Stimulated activated memory B cell treated with anti-CD40 and anti-IgM and Interleukin-4, amounts not matched to agents 10 μg/mL and 1 μg/mL and 100 μg/mL, for 72 hours (primary cell): ENCODE results near the gene SAXO1.

ENCODE experiments used
- ATAC-seq: fragments of 150-1000 bp; cut with Tn5 transposase; 2 replicates; pipeline ENCODE4 v1.10.0; 2021
- H3K27ac Mint-ChIP-seq: one replicate; pipeline ENCODE4 v1.8.0; 2022; ENCODE audit warnings: mild to moderate bottlenecking, mixed read lengths
- H3K27me3 Mint-ChIP-seq: one replicate; pipeline ENCODE4 v1.8.0; 2022; ENCODE audit warnings: mixed read lengths
- H3K36me3 Mint-ChIP-seq: one replicate; pipeline ENCODE4 v1.8.0; 2022; ENCODE audit warnings: mixed read lengths
- H3K4me1 Mint-ChIP-seq: one replicate; pipeline ENCODE4 v1.8.0; 2022; ENCODE audit warnings: mixed read lengths
- H3K4me3 Mint-ChIP-seq: one replicate; pipeline ENCODE4 v1.8.0; 2022; ENCODE audit warnings: mild to moderate bottlenecking, moderate library complexity, mixed read lengths
- H3K9me3 Mint-ChIP-seq: one replicate; pipeline ENCODE4 v1.8.0; 2022; ENCODE audit warnings: mixed read lengths

The SAXO1 gene

GRCh38 chr9:18985464-18985951 lies 47.5 kb downstream of the SAXO1 start:
- no peaks in the 10 kb centered on the region for H3K36me3 Mint-ChIP-seq
- no peak overlapping the region for H3K4me3 Mint-ChIP-seq
- no peaks in the 10 kb centered on the region for H3K27me3 Mint-ChIP-seq
- H3K4me1 Mint-ChIP-seq = no peaks in the 10 kb centered on the region
- ATAC-seq = no peak
- peaks cover 3% of the 10 kb centered on the region for H3K9me3 Mint-ChIP-seq
- no peak overlapping the region for H3K27ac Mint-ChIP-seq

DNA sequence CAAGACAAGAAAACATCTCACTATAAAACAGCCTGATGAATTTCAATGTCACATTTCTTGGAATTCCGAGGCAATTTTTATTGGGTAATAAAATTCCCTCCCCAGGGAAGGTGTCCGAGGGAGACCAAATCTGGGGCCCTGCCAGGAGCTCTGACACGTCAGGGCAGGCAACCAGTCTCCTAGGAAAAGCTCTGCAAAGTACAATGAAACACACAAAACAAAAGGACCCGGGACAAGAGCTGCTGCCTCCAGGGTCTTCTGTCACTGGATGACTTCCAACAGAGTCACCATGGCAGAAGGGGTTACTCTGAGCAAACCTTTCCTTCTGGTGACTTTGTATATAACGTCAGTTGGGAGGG lies 50.8 kb downstream of the SAXO1 start:
- Mint-ChIP-seq H3K36me3 (no peaks in the 10 kb centered on the region), H3K27me3 (no peaks in the 10 kb centered on the region)

GRCh38 chr9:18981476-18982261 lies 51.3 kb downstream of the SAXO1 start:
- no peak for ATAC-seq
- Mint-ChIP-seq H3K27me3 (no peaks in the 10 kb centered on the region), H3K4me1 (no peaks in the 10 kb centered on the region), H3K4me3 (no peak overlapping the region), H3K36me3 (no peaks in the 10 kb centered on the region), H3K27ac (no peak overlapping the region), H3K9me3 (peaks cover 3% of the 10 kb centered on the region)

More for the DNA sequence above, 50.8 kb downstream of the SAXO1 start:
- Mint-ChIP-seq H3K27ac (no peak overlapping the region), H3K9me3 (peaks cover 3% of the 10 kb centered on the region), H3K4me3 (no peak overlapping the region), H3K4me1 (no peaks in the 10 kb centered on the region)
- no peak for ATAC-seq

- Mint-ChIP-seq H3K36me3 (no peaks in the 10 kb centered on the region), H3K27ac (no peak overlapping the region), H3K4me3 (no peak overlapping the region), H3K27me3 (peaks cover 1% of the 10 kb centered on the region), H3K9me3 (peaks cover 3% of the 10 kb centered on the region), H3K4me1 (no peaks in the 10 kb centered on the region)
- no peak for ATAC-seq
These were observed 52.8 kb downstream of the SAXO1 start for GRCh38 chr9:18980189-18980588.

GRCh38 chr9:18979367-18979766 lies 53.6 kb downstream of the SAXO1 start:
- Mint-ChIP-seq H3K27ac (no peak overlapping the region), H3K9me3 (peaks cover 3% of the 10 kb centered on the region), H3K36me3 (no peaks in the 10 kb centered on the region), H3K4me1 (no peaks in the 10 kb centered on the region), H3K27me3 (peaks cover 9% of the 10 kb centered on the region), H3K4me3 (no peak overlapping the region)
- ATAC-seq = no peak

DNA sequence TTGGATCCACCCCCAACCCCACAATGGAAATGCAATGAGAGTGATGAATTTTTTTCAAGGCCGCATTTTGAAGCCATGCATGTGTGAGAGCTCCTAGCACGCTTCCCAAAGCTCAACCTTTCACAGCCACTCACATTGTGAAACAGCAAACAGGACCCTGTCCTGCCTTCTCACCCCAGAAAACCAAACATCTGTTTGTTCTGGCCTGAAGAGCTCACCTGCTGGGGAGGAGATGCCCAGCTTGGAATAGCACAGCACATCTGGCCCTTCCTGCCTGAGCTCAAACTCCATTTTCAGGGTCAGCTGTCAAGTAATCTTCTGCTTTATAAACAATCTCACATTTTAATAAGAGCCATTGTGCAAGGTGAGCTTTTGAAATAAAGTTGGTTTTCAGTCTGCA lies 54.8 kb downstream of the SAXO1 start:
- no peak overlapping the region for H3K27ac Mint-ChIP-seq
- H3K4me3 Mint-ChIP-seq = no peak overlapping the region
- no peaks in the 10 kb centered on the region for H3K4me1 Mint-ChIP-seq
- ATAC-seq = no peak
- H3K36me3 Mint-ChIP-seq = no peaks in the 10 kb centered on the region
- peaks cover 19% of the 10 kb centered on the region for H3K27me3 Mint-ChIP-seq
- H3K9me3 Mint-ChIP-seq = no peaks in the 10 kb centered on the region

GRCh38 chr9:18976709-18977531 lies 56.1 kb downstream of the SAXO1 start:
- Mint-ChIP-seq H3K9me3 (no peaks in the 10 kb centered on the region), H3K27me3 (peaks cover 19% of the 10 kb centered on the region), H3K36me3 (no peaks in the 10 kb centered on the region), H3K4me1 (no peaks in the 10 kb centered on the region), H3K27ac (no peak overlapping the region), H3K4me3 (no peak overlapping the region)
- ATAC-seq = no peak

- H3K27me3 Mint-ChIP-seq = peaks cover 24% of the 10 kb centered on the region
- H3K36me3 Mint-ChIP-seq = no peaks in the 10 kb centered on the region
- no peak overlapping the region for H3K4me3 Mint-ChIP-seq
- ATAC-seq = no peak
- H3K9me3 Mint-ChIP-seq = no peaks in the 10 kb centered on the region
- no peaks in the 10 kb centered on the region for H3K4me1 Mint-ChIP-seq
- no peak overlapping the region for H3K27ac Mint-ChIP-seq
These were observed 56.7 kb downstream of the SAXO1 start for GRCh38 chr9:18976221-18976708.

DNA sequence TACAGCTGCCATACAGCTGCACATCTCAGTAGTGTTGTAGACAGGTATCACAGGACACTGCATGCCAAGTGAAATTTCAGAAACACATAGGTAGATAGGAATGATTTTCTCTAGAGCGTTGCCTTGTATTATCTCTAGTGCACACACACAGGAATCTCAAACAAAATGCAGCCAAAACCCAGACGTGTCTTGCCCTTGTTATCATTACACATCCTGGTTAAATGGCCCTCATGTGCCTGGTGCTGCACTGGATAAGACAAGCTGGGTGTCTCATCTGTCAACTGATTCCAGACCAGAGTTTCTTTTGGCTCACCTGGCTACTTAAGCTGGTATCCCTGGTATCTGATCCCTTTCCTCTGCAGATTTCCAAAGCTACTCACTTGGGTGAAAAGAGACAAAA lies 59.7 kb downstream of the SAXO1 start:
- Mint-ChIP-seq H3K9me3 (no peaks in the 10 kb centered on the region), H3K4me1 (no peaks in the 10 kb centered on the region), H3K4me3 (no peak overlapping the region), H3K36me3 (no peaks in the 10 kb centered on the region), H3K27ac (no peak overlapping the region), H3K27me3 (peaks cover 30% of the 10 kb centered on the region)
- ATAC-seq = no peak

DNA sequence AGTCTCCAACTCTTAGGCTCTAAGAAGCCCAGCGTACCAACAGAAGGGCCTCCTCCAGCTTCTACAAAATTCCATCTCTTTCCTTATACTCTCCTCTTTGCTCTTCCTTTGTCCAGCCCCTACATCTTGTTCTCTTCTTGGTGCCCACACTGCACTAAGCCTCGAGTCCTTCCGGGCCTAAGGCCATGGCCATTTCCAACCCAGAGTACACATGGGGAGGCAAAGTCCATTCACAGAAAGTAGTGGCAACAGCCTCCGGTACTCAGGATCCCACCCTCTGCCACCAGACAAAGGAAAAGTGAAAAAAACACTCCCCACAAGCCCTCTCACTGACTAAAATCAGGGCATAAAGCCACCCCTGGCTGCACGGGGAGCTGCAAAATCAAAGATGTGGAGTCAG lies 60.3 kb downstream of the SAXO1 start:
- H3K27ac Mint-ChIP-seq = no peak overlapping the region
- no peak for ATAC-seq
- no peaks in the 10 kb centered on the region for H3K36me3 Mint-ChIP-seq
- H3K9me3 Mint-ChIP-seq = no peaks in the 10 kb centered on the region
- no peaks in the 10 kb centered on the region for H3K4me1 Mint-ChIP-seq
- H3K4me3 Mint-ChIP-seq = no peak overlapping the region
- peaks cover 30% of the 10 kb centered on the region for H3K27me3 Mint-ChIP-seq

- H3K9me3 Mint-ChIP-seq = no peaks in the 10 kb centered on the region
- H3K4me3 Mint-ChIP-seq = no peak overlapping the region
- no peak for ATAC-seq
- no peak overlapping the region for H3K27ac Mint-ChIP-seq
- H3K36me3 Mint-ChIP-seq = no peaks in the 10 kb centered on the region
- H3K4me1 Mint-ChIP-seq = no peaks in the 10 kb centered on the region
- peaks cover 31% of the 10 kb centered on the region for H3K27me3 Mint-ChIP-seq
These were observed 61.1 kb downstream of the SAXO1 start for GRCh38 chr9:18971909-18972308.

DNA sequence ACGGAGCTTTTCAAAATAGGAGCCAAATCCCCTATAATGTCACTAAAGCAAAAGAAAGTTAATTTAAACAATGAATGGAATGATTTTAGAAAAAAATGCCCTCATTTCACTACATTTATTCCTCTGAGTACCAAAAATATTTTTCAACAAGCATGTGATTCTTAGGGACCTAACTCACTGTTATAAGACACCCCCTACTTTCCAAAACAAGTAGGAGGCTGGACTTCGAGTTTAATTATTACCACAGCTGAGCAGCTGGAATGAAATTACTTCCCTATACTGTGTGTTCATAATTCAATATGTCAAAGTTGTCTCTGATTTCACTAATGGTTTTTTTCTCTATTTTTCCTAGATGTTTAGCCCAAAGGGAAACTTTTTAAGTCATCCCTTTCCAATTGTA lies 61.6 kb downstream of the SAXO1 start:
- H3K27me3 Mint-ChIP-seq = peaks cover 36% of the 10 kb centered on the region
- H3K4me1 Mint-ChIP-seq = no peaks in the 10 kb centered on the region
- H3K36me3 Mint-ChIP-seq = no peaks in the 10 kb centered on the region
- H3K27ac Mint-ChIP-seq = no peak overlapping the region
- peaks cover under 1% of the 10 kb centered on the region for H3K9me3 Mint-ChIP-seq
- no peak overlapping the region for H3K4me3 Mint-ChIP-seq
- ATAC-seq = no peak

DNA sequence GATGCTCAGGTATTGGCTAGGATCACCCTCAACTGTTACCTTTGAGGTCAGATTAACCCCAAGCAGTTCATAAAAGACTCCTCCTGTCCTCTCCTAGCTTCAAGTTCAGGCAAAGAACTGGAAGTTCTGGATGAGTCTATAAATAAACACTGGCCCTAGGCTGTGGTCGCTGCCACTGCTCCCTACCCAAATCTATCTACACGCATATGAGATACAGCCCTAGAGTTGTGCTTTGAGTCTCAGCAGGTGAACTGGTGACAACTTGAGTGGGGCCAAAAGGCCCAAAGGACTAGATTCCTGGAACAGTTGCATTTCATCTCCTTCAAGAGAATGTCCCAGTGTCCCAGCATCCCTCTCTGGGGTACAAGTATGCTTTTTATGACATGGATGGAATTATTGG lies 62.6 kb downstream of the SAXO1 start:
- no peak for ATAC-seq
- H3K27me3 Mint-ChIP-seq = peaks cover 42% of the 10 kb centered on the region
- peaks cover 6% of the 10 kb centered on the region for H3K9me3 Mint-ChIP-seq
- H3K4me1 Mint-ChIP-seq = no peaks in the 10 kb centered on the region
- no peaks in the 10 kb centered on the region for H3K36me3 Mint-ChIP-seq
- H3K4me3 Mint-ChIP-seq = no peak overlapping the region
- no peak overlapping the region for H3K27ac Mint-ChIP-seq

DNA sequence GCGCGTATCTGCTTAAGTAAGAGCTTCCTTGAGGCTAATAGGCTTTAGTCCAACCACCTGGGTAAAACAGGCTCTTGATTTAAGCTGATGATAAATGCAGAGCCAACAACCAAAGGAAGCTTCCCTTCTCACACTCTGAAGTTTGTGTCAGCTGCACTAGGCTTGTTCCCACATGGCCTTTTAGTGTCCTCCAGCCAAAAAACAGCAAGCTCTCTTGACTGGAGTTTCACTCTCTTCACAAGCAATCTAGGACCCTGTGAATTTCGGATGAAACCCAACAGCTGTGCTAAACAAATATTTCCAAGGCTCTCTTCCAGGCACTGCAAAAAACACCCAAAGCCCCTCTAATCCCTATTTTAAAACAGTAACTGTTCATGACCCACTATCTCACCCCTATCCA lies 63.9 kb downstream of the SAXO1 start:
- Mint-ChIP-seq H3K4me3 (no peak overlapping the region), H3K4me1 (no peaks in the 10 kb centered on the region), H3K36me3 (no peaks in the 10 kb centered on the region), H3K27ac (no peak overlapping the region), H3K27me3 (peaks cover 31% of the 10 kb centered on the region), H3K9me3 (peaks cover 9% of the 10 kb centered on the region)
- ATAC-seq = no peak

GRCh38 chr9:18955626-18956025 lies 77.4 kb downstream of the SAXO1 start:
- Mint-ChIP-seq H3K27ac (no peak overlapping the region), H3K36me3 (no peaks in the 10 kb centered on the region), H3K9me3 (no peaks in the 10 kb centered on the region), H3K27me3 (peaks cover 19% of the 10 kb centered on the region), H3K4me3 (no peak overlapping the region), H3K4me1 (no peaks in the 10 kb centered on the region)
- ATAC-seq = no peak

- H3K4me3 Mint-ChIP-seq = no peak overlapping the region
- ATAC-seq = no peak
- no peaks in the 10 kb centered on the region for H3K36me3 Mint-ChIP-seq
- no peaks in the 10 kb centered on the region for H3K9me3 Mint-ChIP-seq
- peaks cover 5% of the 10 kb centered on the region for H3K27me3 Mint-ChIP-seq
- no peak overlapping the region for H3K27ac Mint-ChIP-seq
- H3K4me1 Mint-ChIP-seq = no peaks in the 10 kb centered on the region
These were observed 81.1 kb downstream of the SAXO1 start for GRCh38 chr9:18951936-18952335.
